ENCODE results near the gene MTA3. TPM values are rescaled to one million over a fixed set of nuclear protein-coding genes. Genes with fewer than 3 reads are reported as not detected.
A peak's percentile ranks its signal among the peaks of the same experiment; 100 is the strongest.

The MTA3 gene
- polyA plus RNA-seq, 3 donors: 2.0 to 4.5 (median 2.2) TPM

GRCh38 chr2:42575458-42576064 lies 7.1 kb downstream of the MTA3 start:
- Histone ChIP-seq H3K4me3 (replicated peaks in 1 of 3; ENCODE audit: low read depth in 2 of 3, low read length in 3 of 3) (no peak overlapping the region), H3K9ac (ENCODE audit: insufficient read depth, low read length, poor library complexity, severe bottlenecking) (no peak overlapping the region), H3K27ac (ENCODE audit: low read depth in 1 of 2, low read length in 2 of 2) (no peak overlapping the region), H2AFZ (ENCODE audit: insufficient read depth, low read depth, low read length, poor library complexity, severe bottlenecking) (no peak overlapping the region), H3K36me3 (replicated peaks in 1 of 2; ENCODE audit: control insufficient read depth in 1 of 2, insufficient read depth in 2 of 2, low read length in 2 of 2) (peaks cover 0 to 7% of the 10 kb centered on the region in 2 donors), H3K79me2 (ENCODE audit: insufficient read depth, low read length) (no peaks in the 10 kb centered on the region), H3K27me3 (ENCODE audit: control insufficient read depth in 2 of 2, insufficient read depth in 2 of 2, low read length in 2 of 2) (no peaks in the 10 kb centered on the region), H4K20me1 (ENCODE audit: insufficient read depth, low read length) (no peaks in the 10 kb centered on the region), H3K9me3 (replicated peaks in 1 of 2; ENCODE audit: control insufficient read depth in 1 of 2, insufficient read depth in 1 of 2, low read length in 2 of 2) (no peaks in the 10 kb centered on the region), H3K4me2 (replicated peaks; ENCODE audit: extremely low read depth, low read length, poor library complexity, severe bottlenecking) (no peak overlapping the region), H3K4me1 (ENCODE audit: control insufficient read depth in 1 of 2, insufficient read depth in 2 of 2, low read length in 2 of 2) (no peaks in the 10 kb centered on the region)
- no peaks in the 10 kb centered on the region for H3K27me3 Mint-ChIP-seq (ENCODE audit: low read depth in 3 of 3)
- H3K4me3 Mint-ChIP-seq: no peak overlapping the region
- intact Hi-C loops (cut with micrococcal nuclease): no loop called here
- H3K36me3 Mint-ChIP-seq: peaks cover 8 to 16% of the 10 kb centered on the region in 2 donors
- H3K9me3 Mint-ChIP-seq: no peaks in the 10 kb centered on the region
- H3K4me1 Mint-ChIP-seq: peaks cover 6% of the 10 kb centered on the region
- whole genome bisulfite sequencing (ENCODE audit: insufficient coverage): no CpG with 5 or more reads among the region's 3 CpGs
- TF ChIP-seq, protein P1, sequence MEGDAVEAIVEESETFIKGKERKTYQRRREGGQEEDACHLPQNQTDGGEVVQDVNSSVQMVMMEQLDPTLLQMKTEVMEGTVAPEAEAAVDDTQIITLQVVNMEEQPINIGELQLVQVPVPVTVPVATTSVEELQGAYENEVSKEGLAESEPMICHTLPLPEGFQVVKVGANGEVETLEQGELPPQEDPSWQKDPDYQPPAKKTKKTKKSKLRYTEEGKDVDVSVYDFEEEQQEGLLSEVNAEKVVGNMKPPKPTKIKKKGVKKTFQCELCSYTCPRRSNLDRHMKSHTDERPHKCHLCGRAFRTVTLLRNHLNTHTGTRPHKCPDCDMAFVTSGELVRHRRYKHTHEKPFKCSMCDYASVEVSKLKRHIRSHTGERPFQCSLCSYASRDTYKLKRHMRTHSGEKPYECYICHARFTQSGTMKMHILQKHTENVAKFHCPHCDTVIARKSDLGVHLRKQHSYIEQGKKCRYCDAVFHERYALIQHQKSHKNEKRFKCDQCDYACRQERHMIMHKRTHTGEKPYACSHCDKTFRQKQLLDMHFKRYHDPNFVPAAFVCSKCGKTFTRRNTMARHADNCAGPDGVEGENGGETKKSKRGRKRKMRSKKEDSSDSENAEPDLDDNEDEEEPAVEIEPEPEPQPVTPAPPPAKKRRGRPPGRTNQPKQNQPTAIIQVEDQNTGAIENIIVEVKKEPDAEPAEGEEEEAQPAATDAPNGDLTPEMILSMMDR (IDR thresholded peaks at IDR 0.05): no peak
- no peak overlapping the region for H3K27ac Mint-ChIP-seq
- no peak for DNase-seq

DNA sequence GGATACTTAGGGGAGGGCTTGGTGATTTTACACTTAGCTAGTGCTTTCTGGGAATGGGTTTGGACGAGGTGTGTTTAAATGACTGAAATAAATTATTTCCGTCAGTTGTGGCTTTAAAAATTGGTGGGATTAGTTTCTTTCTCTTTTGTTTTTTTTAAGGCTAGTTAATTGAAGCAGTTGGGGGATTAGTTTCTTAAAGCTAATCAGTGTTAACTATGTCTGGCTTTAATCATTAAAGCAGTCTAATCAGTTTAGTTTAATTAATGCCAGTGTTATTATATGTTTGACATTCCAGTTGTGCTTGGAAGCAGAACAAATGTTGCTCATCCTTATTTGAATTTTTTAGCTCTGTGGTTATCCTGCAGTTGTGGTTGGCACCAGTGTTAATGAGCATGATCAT lies 10.2 kb downstream of the MTA3 start:
- Mint-ChIP-seq H3K9me3 (no peaks in the 10 kb centered on the region), H3K36me3 (peaks cover 13 to 21% of the 10 kb centered on the region in 2 donors), H3K27me3 (ENCODE audit: low read depth in 3 of 3) (peaks cover 0 to 2% (median 0%) of the 10 kb centered on the region in 3 donors), H3K4me1 (no peaks in the 10 kb centered on the region), H3K4me3 (no peak overlapping the region), H3K27ac (peak overlapping the region in 1 of 7 donors; percentile 10)
- H3K4me2 ChIP-seq (replicated peaks; ENCODE audit: extremely low read depth, low read length, poor library complexity, severe bottlenecking): no peak overlapping the region
- H3K9me3 ChIP-seq (replicated peaks in 1 of 2; ENCODE audit: control insufficient read depth in 1 of 2, insufficient read depth in 1 of 2, low read length in 2 of 2): no peaks in the 10 kb centered on the region
- no peak for DNase-seq
- H3K36me3 ChIP-seq (replicated peaks in 1 of 2; ENCODE audit: control insufficient read depth in 1 of 2, insufficient read depth in 2 of 2, low read length in 2 of 2): peaks cover 0 to 7% of the 10 kb centered on the region in 2 donors
- no peaks in the 10 kb centered on the region for H3K79me2 ChIP-seq (ENCODE audit: insufficient read depth, low read length)
- H3K9ac ChIP-seq (ENCODE audit: insufficient read depth, low read length, poor library complexity, severe bottlenecking): no peak overlapping the region
- H3K4me1 ChIP-seq (ENCODE audit: control insufficient read depth in 1 of 2, insufficient read depth in 2 of 2, low read length in 2 of 2): no peaks in the 10 kb centered on the region
- no peaks in the 10 kb centered on the region for H3K27me3 ChIP-seq (ENCODE audit: control insufficient read depth in 2 of 2, insufficient read depth in 2 of 2, low read length in 2 of 2)
- no peak overlapping the region for H3K27ac ChIP-seq (ENCODE audit: low read depth in 1 of 2, low read length in 2 of 2)
- TF ChIP-seq, protein P1 (IDR thresholded peaks at IDR 0.05): no peak
- intact Hi-C loops (cut with micrococcal nuclease): no loop called here
- no peak overlapping the region for H3K4me3 ChIP-seq (replicated peaks in 1 of 3; ENCODE audit: low read depth in 2 of 3, low read length in 3 of 3)
- 100% methylated on average over 1 of the region's 2 CpGs for WGBS (ENCODE audit: insufficient coverage)
- H2AFZ ChIP-seq (ENCODE audit: insufficient read depth, low read depth, low read length, poor library complexity, severe bottlenecking): no peak overlapping the region
- no peaks in the 10 kb centered on the region for H4K20me1 ChIP-seq (ENCODE audit: insufficient read depth, low read length)
